Esophagus muscularis mucosa (tissue), 4 donors: Measurements from ENCODE around the gene KIFAP3. TPM values are rescaled to one million over a fixed set of nuclear protein-coding genes. Genes with fewer than 3 reads are reported as not detected.
"Not testable (repeated sequence)": the region's sequence is repeated elsewhere in the genome, so short reads cannot be mapped to it uniquely, and the experiment has no call there.

Source experiments
- DNase-seq: peaks from one replicate; pipeline ENCODE4 v3.0.0-alpha.2; 2017; ENCODE audit errors: extremely low spot score
- H3K27ac ChIP-seq, 4 donors: fragments of 200-600 bp; sonication (generic); replicated peaks in 1 of 4; 1 replicate in 3 of 4; 2 replicates in 1 of 4; pipeline ENCODE4 v1.5.1; 2016 to 2019; ENCODE audit warnings: mild to moderate bottlenecking in 1 of 4
- H3K27me3 ChIP-seq, 4 donors: fragments of 200-600 bp; sonication (generic); one replicate each; pipeline versions ENCODE4 v1.5.1 to v1.6.0; 2016 to 2019
- H3K36me3 ChIP-seq, 4 donors: fragments of 200-600 bp; sonication (generic); one replicate each; pipeline ENCODE4 v1.5.1; 2016 to 2019
- H3K4me1 ChIP-seq, 4 donors: fragments of 200-600 bp; sonication (generic); one replicate each; pipeline ENCODE4 v1.5.1; 2016 to 2019
- H3K4me3 ChIP-seq, 4 donors: fragments of 200-600 bp; sonication (generic); 1 replicate in 2 of 4; 2 replicates in 2 of 4; pipeline ENCODE4 v1.5.1; 2016 to 2019; ENCODE audit warnings: mild to moderate bottlenecking in 4 of 4, moderate library complexity in 1 of 4
- H3K9me3 ChIP-seq, 4 donors: fragments of 200-600 bp; sonication (generic); 1 replicate in 3 of 4; 2 replicates in 1 of 4; pipeline ENCODE4 v1.5.1; 2016 to 2019
- CTCF ChIP-seq, 3 experiments: fragments of 200-600 bp in 2 of 3; fragments of 450-650 bp in 1 of 3; sonication (generic) in 2 of 3; IDR thresholded peaks; one replicate each; pipeline ENCODE4 v1.5.1; 2017 to 2019; ENCODE audit warnings: antibody characterized with exemption in 3 of 3, mild to moderate bottlenecking in 2 of 3, moderate library complexity in 1 of 3
- EP300 ChIP-seq: sonication (generic); formaldehyde crosslinking; IDR thresholded peaks from one replicate; pipeline ENCODE4 v1.6.1; 2017; ENCODE audit warnings: antibody characterized with exemption
- POLR2A ChIP-seq: fragments of 450-650 bp; IDR thresholded peaks from one replicate; pipeline ENCODE4 v1.6.1; 2017; ENCODE audit warnings: antibody characterized with exemption, moderate library complexity, mild to moderate bottlenecking, low read depth
- POLR2AphosphoS5 ChIP-seq, 2 donors: sonication (generic); formaldehyde crosslinking; IDR thresholded peaks; one replicate each; pipeline ENCODE4 v1.6.1; 2017; ENCODE audit warnings: antibody characterized with exemption in 2 of 2
- WGBS: methylation state at CpG from one replicate; pipeline ENCODE4 v1.1.5; 2018; 5-methylcytosine and 5-hydroxymethylcytosine counted together
- intact Hi-C: fragments of 100-400 bp; cut with DNase I; formaldehyde crosslinking; loops from one replicate; pipeline ENCODE4 v1.15.1; 2023
- total RNA-seq, 4 donors: library from RNA; depleted of rRNA; stranded (reverse); fragments of >200 nt; gene quantifications; one replicate each; pipeline versions ENCODE4 v1.1.0 to v1.2.1, GENCODE V29; 2016

KIFAP3 gene
- 10 to 100 TPM; 23.9 to 35.9 (median 30.0) TPM for total RNA-seq

GRCh38 chr1:170074250-170075157 is at the start of gene KIFAP3:
Gene KIFAP3, minus strand, starts transcription at chr1:170074695. Its CDS starts 228 bp downstream, at chr1:170074467.
- WGBS, result 2% methylated on average over 28 of the region's 39 CpGs
- DNase-seq, result peak; percentile 98
- no peak for TF ChIP-seq POLR2A
- peak; percentile 52 to 67 (median 58) for TF ChIP-seq CTCF (IDR thresholded peaks at IDR 0.05)
- peak; percentile 91 to 97 for TF ChIP-seq POLR2AphosphoS5 (IDR thresholded peaks at IDR 0.05)
- Histone ChIP-seq H3K27me3 (no peaks in the 10 kb centered on the region), H3K4me3 (peak within 1 kb of the TSS; percentile 69 to 85 (median 80)), H3K36me3 (no peaks in the 10 kb centered on the region), H3K4me1 (peaks cover 11 to 33% (median 25%) of the 10 kb centered on the region in 4 donors), H3K9me3 (peaks cover 0 to 7% (median 3%) of the 10 kb centered on the region in 4 donors), H3K27ac (peak within 1 kb of the TSS; percentile 86 to 88 (median 86))
- intact Hi-C loops, result loop anchor here (5.0 kb wide), 1 partner anchor 458 kb away; the partner anchor contains the start of gene GORAB

- Histone ChIP-seq H3K27ac (no peak overlapping the region), H3K4me1 (no peaks in the 10 kb centered on the region), H3K9me3 (no peaks in the 10 kb centered on the region), H3K27me3 (no peaks in the 10 kb centered on the region), H3K4me3 (no peak overlapping the region), H3K36me3 (no peaks in the 10 kb centered on the region)
- intact Hi-C loops, result no loop called here
- TF ChIP-seq POLR2A, result no peak
- TF ChIP-seq POLR2AphosphoS5 (IDR thresholded peaks at IDR 0.05), result no peak
- no peak for TF ChIP-seq CTCF (IDR thresholded peaks at IDR 0.05)
- TF ChIP-seq EP300, result no peak
- WGBS, result 95% methylated on average over 6 of the region's 6 CpGs
- DNase-seq, result no peak
Measured at GRCh38 chr1:170122366-170122765, 47.9 kb upstream of the KIFAP3 start.

DNA sequence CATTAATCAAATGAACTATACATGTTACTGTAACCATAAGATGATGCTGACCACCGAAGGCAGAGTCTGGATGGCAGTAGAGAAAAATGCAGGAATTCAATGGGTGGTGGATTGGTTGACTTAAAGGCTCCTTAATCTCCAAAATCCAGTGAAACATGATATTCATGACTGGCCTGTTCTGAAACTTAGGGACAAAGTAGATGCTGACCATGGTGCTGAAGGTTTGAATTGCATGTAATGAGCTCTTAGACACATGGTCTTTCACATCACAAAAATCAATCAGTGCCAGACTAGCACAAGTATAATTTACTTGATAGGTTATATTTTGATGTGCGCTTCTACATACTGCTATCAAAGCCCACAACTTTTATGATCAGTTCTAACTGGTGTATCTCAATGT is 40.4 kb upstream of the KIFAP3 start:
- no peak for TF ChIP-seq EP300
- TF ChIP-seq CTCF (IDR thresholded peaks at IDR 0.05), result no peak
- no peak for TF ChIP-seq POLR2A
- TF ChIP-seq POLR2AphosphoS5 (IDR thresholded peaks at IDR 0.05), result no peak
- intact Hi-C loops, result no loop called here
- no peaks in the 10 kb centered on the region for H3K36me3 ChIP-seq
- no peaks in the 10 kb centered on the region for H3K4me1 ChIP-seq
- H3K9me3 ChIP-seq, result no peaks in the 10 kb centered on the region
- DNase-seq, result no peak
- no peak overlapping the region for H3K27ac ChIP-seq
- H3K4me3 ChIP-seq, result no peak overlapping the region
- no peaks in the 10 kb centered on the region for H3K27me3 ChIP-seq
- WGBS, result 77% methylated on average over 2 of the region's 2 CpGs

DNA sequence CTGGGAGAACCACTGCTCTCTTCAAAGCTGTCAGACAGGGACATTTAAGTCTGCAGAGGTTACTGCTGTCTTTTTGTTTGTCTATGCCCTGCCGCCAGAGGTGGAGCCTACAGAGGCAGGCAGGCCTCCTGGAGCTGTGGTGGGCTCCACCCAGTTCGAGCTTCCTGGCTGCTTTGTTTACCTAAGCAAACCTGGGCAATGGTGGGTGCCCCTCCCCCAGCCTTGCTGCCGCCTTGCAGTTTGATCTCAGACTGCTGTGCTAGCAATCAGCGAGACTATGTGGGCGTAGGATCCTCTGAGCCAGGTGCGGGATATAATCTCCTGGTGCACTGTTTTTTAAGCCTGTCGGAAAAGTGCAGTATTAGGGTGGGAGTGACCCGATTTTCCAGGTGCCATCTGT is 38.6 kb upstream of the KIFAP3 start:
- intact Hi-C loops, H3K27ac ChIP-seq, H3K4me3 ChIP-seq, H3K36me3 ChIP-seq, H3K9me3 ChIP-seq, H3K27me3 ChIP-seq, DNase-seq, H3K4me1 ChIP-seq: not testable (repeated sequence)
- WGBS, result 80% methylated on average over 8 of the region's 8 CpGs

DNA sequence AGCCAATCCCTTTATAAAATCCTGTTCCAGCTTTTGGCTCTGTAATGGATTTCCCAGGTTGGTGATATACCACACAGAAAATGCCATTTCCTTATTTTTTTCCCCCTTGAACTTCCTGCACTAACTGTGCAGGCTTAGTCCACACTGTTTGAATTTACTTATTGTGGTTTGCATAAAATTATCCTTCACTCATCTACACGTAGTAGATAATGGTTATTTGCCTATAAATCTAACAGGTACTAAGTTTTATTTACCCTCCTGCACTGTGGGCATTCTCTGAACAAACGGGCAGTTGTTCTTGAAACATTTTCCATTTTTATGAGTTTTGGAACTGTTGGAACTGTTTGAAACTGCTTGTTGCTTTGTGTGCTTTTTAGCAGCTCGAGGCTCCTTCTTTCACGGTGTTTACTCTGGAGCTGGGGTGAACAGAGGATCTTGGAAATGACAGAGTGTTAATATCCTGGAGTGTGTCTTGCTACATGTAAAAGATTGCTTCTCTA is 23.0 kb upstream of the KIFAP3 start:
- no peaks in the 10 kb centered on the region for H3K27me3 ChIP-seq
- H3K4me3 ChIP-seq, result no peak overlapping the region
- 28% methylated on average over 4 of the region's 4 CpGs for WGBS
- TF ChIP-seq CTCF (IDR thresholded peaks at IDR 0.05) (no peak), EP300 (no peak), POLR2AphosphoS5 (IDR thresholded peaks at IDR 0.05) (no peak), POLR2A (no peak)
- no peak overlapping the region for H3K27ac ChIP-seq
- intact Hi-C loops, result no loop called here
- H3K4me1 ChIP-seq, result peaks cover 0 to 6% (median 0%) of the 10 kb centered on the region in 4 donors
- peaks cover 0 to 6% (median 0%) of the 10 kb centered on the region in 4 donors for H3K9me3 ChIP-seq
- no peaks in the 10 kb centered on the region for H3K36me3 ChIP-seq
- no peak for DNase-seq
